GM19467 (cell line): Measurements from ENCODE around the gene HAUS1.
"Not testable (repeated sequence)": the region's sequence is repeated elsewhere in the genome, so short reads cannot be mapped to it uniquely, and the experiment has no call there.

Experiments used
- ATAC-seq: cut with Tn5 transposase; IDR thresholded peaks from one replicate; pipeline ENCODE4 v1.9.1; 2021; ENCODE audit warnings: mild to moderate bottlenecking, moderate library complexity; ENCODE audit not compliant: unreplicated experiment

Gene HAUS1

GRCh38 chr18:46084431-46084830 lies 19.8 kb upstream of the HAUS1 start:
- no peak for ATAC-seq

- not testable (repeated sequence) for ATAC-seq
Measured at GRCh38 chr18:46088501-46088900, 15.7 kb upstream of the HAUS1 start.

DNA sequence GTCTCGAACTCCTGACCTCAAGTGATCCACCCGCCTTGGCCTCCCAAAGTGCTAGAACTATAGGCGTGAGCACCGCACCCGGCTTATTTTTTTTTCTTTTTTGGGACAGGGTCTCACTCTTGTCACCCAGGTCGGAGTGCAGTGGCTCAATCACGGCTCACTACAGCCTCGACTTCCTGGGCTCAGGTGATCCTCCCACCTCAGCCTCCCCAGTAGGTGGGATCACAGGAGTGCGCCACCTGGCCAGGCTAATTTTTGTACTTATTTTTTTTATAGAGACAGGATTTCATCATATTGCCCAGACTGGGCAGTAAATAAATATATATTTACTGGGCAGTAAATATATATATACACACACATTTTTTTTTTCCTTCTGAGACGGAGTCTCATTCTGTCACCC lies 8.7 kb upstream of the HAUS1 start:
- no peak for ATAC-seq

- ATAC-seq = no peak
Measured at GRCh38 chr18:46096651-46097300, 7.4 kb upstream of the HAUS1 start.

GRCh38 chr18:46097431-46097800 lies 6.8 kb upstream of the HAUS1 start:
- peak; percentile 11 for ATAC-seq

- ATAC-seq = peak; percentile 82
Measured at GRCh38 chr18:46097801-46098615, 6.2 kb upstream of the HAUS1 start, which contains the start of gene ATP5F1A. Gene ATP5F1A, minus strand, starts transcription at chr18:46098296. Its CDS starts 65 bp downstream, at chr18:46098231.

DNA sequence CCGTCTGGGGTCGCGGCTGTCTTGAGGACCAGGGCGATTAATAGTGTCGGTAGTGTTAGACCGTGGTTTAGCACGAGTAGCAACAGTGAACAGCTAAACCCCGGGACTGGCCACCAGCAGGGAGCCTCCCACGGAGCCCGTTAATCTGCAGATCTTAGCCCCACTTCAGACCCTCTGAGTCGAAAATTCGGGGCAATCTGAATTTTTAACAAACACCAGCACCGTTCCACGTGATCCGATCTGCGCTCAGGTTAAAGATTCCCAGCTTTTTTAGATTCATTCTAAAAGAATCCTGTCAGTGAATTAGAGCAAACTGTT lies 5.6 kb upstream of the HAUS1 start:
- no peak for ATAC-seq

GRCh38 chr18:46099463-46099862 lies 4.7 kb upstream of the HAUS1 start:
- no peak for ATAC-seq

DNA sequence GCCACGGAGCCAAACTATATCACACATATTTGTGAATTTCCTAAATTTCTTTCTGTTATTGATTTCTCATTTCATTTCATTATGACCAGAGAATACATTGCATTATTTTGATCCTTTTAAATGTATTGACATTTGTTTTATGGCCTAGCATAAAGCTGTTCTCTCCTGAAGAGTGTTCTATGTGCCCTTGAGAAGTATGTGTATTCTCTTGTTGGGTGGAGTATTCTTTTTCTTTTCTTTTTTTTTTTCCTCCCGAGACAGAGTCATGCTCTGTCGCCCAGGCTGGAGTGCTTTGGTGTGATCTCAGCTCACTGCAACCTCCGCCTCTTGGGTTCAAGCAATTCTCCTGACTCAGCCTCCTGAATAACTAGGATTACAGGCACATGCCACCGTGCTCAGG lies 5.2 kb downstream of the HAUS1 start:
- ATAC-seq = no peak

- no peak for ATAC-seq
Measured at GRCh38 chr18:46110406-46110805, 6.2 kb downstream of the HAUS1 start.

DNA sequence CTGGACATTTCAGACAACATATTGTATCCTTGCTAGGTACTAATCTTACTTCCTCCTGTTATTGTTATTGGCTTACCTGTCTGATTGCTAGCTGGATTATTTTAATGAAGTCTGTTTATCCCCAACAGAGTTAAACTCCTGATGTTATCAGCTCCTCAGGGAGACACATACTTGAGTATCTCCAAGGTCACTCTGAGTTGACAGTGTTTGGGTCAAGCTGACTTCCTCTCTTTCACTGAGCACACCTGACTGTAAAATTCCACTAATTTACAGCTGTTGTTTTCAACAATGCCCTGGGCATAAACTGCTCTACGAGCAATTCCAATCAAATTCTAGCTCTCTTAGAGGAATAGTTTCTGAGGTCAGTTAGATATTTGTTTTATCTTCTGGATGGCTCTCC lies 9.6 kb downstream of the HAUS1 start:
- ATAC-seq = no peak

DNA sequence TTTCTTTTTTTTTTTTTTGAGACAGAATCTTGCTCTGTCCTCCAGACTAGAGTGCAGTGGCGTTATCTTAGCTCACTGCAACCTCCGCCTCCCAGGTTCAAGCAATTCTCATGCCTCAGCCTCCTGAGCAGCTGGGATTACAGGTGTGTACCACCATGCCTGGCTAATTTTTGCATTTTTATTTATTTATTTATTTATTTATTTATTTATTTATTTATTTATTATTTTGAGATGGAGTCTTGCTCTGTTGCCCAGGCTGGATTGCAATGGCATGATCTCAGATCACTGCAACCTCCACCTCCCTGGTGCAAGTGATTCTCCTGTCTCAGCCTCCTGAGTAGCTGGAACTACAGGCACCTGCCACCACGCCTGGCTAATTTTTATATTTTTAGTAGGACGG lies 22.4 kb downstream of the HAUS1 start:
- ATAC-seq = not testable (repeated sequence)

DNA sequence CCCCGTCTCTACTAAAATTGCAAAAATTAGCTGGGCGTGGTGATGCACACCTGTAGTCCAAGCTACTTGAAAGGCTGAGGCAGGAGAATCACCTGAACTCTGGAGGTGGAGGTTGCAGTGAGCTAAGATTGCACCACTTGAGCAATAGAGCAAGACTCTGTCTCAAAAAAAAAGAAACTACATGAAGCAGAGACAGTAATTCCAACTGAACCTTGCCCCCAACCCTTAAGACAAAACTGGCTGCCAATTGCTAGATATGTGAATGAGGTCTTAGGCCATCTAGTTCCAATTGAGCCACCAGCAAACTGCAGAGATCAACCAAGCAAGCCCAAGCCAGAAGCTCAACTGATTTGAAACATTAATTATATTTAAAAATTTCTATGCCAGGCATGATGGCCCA lies 25.9 kb downstream of the HAUS1 start:
- ATAC-seq = no peak

DNA sequence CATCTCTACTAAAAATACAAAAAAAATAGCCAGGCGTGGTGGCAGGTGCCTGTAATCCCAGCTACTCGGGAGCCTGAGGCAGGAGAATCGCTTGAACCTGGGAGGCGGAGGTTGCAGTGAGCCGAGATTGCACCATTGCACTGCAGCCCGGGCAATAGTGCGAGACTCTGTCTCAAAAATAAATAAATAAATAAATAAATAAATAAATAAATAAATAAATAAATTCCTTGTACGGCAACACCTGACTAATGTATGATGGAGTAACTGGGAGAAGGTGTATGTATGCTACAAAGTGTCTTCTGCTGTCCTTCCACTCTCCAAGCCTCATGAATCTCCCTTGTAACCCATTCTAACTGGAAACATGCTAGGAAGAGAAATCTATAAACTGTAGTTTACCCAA lies 26.4 kb downstream of the HAUS1 start:
- not testable (repeated sequence) for ATAC-seq

- ATAC-seq = no peak
Measured at GRCh38 chr18:46133534-46133933, 29.3 kb downstream of the HAUS1 start.

- no peak for ATAC-seq
Measured at GRCh38 chr18:46134920-46135675, 30.9 kb downstream of the HAUS1 start.

- no peak for ATAC-seq
Measured at GRCh38 chr18:46140173-46140572, 36.0 kb downstream of the HAUS1 start.

- no peak for ATAC-seq
Measured at GRCh38 chr18:46141199-46141598, 37.0 kb downstream of the HAUS1 start.

- no peak for ATAC-seq
Measured at GRCh38 chr18:46148810-46149209, 44.6 kb downstream of the HAUS1 start.

DNA sequence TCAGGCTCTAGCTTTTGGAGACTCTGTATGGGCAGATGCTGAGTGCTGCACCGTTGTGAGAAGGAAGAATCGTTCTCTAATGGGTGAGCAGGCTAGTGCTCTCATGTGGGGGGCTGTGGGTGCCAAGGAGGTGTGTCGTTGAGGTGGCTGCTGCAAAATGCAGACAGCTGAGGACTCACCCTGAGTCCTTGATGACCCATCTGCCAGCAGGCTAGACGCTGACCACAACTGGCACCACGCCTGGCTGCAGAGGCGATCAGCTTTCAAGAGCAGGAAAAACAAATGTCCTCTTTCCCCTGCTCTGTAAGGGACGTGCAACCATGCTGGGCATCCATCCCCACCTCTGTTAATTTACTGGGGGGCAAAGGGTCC lies 48.2 kb downstream of the HAUS1 start:
- no peak for ATAC-seq

DNA sequence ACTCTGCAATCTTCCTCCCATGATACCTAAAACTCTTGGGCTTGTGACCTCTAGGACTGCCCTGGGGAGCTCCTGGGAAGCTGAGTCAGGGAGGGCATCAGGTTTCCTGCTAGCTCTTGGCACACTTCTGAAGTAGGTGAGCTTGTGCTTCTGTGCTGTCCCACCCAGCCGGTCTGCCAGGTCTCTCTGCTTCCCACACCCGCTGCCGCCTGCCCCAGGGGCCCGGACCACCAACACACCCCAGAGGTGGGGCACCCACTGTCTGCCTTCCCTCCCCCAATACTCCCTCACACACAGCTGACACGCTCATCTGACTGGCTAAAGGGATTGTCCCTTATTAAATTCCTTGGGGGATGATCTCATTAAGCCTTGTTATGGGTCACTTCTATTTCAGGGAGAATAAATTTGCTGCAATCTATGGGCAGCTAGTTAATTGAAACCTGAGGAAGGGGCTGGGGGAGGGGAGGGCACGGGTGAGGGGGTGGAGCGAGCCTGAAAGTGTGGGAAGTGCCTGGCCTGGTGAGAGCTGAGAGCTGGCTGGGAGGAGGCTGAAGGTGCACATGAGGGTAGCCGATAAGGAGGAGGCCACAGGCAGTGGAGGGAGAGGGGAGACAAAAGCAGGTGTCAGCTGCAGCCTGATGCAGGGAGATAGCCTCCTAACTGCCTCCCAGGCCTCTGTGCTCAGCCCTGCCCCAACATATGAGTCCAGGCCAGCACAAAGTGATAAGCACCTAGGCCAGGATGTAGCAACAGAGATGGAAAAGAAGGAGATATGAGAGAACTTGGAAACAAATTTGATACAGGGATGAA lies 48.8 kb downstream of the HAUS1 start:
- ATAC-seq = no peak
